Non-pigmented ciliary epithelial cell (primary cell): ENCODE measurements around the gene SLC1A6.
"Not testable (repeated sequence)": the region's sequence is repeated elsewhere in the genome, so short reads cannot be mapped to it uniquely, and the experiment has no call there.

Experiments
- DNase-seq: peaks from one replicate; pipeline ENCODE4 v3.0.0-alpha.2; 2010; ENCODE audit warnings: low read depth

SLC1A6 gene

DNA sequence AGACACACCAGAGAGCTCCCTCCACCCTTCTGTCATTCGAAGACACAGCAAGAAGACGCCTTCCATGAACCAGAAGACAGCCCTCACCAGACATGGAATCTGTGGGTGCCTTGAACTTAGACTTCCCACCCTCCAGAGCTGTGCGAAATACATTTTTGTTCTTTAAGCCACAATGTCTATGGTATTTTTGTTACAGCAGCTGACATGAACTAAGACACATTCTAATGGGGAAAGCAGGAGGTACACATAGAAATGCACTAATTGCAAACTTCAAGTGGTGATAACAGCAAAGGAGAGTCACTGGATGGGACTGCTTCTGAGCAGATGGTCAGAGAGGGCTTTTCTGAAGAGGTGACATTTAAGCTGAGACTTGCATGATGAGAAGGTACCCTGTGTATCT, 22.2 kb downstream of the SLC1A6 start:
- no peak for DNase-seq

DNA sequence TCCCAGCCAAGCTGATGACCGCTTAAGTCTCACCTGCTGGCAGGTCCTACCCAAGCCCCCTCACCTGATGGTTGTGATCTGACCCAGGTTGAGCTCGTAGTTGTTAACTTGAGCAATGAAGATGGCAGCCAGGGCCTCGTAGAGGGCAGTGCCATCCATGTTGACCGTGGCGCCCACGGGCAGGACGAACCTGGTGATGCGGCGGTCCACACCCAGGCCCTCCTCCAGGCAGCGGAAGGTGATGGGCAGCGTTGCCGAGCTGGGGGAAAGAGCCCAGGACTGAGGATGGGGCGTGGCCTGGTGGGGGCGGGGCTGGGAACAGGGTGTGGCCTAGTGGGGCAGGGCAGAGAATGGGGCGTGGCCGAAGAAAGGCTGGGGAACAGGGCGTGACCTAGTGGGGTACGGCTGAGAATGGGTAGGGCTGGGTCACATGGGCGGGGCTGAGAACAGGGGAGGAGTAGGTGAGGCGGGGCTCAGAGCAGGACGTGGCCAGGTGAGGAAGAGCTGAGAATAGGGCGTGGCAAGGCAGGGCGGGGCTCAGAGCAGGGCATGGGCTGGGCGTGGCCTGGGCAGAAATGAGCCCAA, 25.5 kb downstream of the SLC1A6 start:
- no peak for DNase-seq

DNA sequence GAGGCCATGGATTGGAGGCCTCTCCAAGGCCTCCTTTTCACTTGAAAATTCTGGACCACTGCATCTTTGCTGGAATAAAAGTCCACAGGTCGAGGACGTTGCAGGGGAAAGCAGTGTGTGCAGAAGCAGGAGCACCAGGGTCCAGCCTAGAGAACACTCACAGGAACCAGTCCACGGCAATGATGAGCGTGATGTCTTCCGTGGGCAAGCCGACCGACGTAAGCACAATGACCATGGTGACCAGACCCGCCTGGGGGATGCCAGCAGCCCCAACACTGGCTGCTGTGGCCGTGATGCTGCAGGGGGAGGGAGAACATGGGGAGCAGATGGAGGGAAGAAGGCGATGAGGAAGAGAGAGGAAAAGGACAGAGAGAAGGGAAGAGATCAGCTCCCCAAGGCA, 26.9 kb downstream of the SLC1A6 start:
- DNase-seq = no peak

GRCh38 chr19:14950421-14950820, 29.2 kb downstream of the SLC1A6 start:
- no peak for DNase-seq

GRCh38 chr19:14949876-14950275, 29.8 kb downstream of the SLC1A6 start:
- no peak for DNase-seq

DNA sequence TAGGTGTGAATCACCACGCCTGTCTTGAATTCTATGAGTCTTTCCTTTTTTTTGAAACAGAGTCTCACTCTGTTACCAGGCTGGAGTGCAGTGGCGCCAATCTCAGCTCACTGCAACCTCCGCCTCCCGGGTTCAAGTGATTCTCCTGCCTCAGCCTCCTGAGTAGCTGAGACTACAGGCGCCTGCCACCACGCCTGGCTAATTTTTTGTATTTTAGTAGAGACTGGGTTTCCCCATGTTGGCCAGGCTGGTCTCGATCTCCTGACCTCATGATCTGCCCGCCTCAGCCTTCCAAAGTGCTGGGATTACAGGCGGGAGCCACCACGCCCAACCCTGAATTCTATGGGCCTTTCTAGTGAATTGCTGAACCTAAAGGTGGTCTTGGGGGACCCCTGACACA, 30.3 kb downstream of the SLC1A6 start:
- DNase-seq = not testable (repeated sequence)

- DNase-seq = no peak
Measured at GRCh38 chr19:14944456-14944855, 35.2 kb downstream of the SLC1A6 start.

GRCh38 chr19:14943601-14944000, 36.1 kb downstream of the SLC1A6 start:
- DNase-seq = no peak

- DNase-seq = no peak
Measured at GRCh38 chr19:14941189-14941588, 38.5 kb downstream of the SLC1A6 start, which contains the start of gene OR7C2. Gene OR7C2, plus strand, starts transcription at chr19:14941489. Its CDS starts 0 bp downstream, at chr19:14941489.

DNA sequence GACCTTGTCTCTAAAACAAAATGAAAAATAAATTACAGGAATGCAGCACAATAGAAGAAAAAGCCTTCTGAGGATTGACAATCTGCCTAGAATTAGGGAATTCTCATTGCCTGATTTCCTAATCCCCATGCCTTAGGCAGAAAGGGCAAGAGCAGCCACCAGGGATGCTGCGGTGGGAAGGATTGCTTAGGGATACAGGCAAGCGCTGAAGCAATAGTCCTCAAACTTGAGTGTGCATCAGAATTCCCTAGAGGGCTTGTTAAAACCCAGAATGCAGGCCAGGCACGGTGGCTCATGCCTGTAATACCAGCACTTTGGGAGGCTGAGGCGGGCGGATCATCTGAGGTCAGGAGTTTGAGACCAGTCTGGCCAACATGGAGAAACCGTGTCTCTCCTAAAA, 39.4 kb downstream of the SLC1A6 start:
- DNase-seq = no peak

- no peak for DNase-seq
Measured at GRCh38 chr19:14933506-14933905, 46.2 kb downstream of the SLC1A6 start.

GRCh38 chr19:14916848-14917247, 62.8 kb downstream of the SLC1A6 start:
- DNase-seq = no peak

DNA sequence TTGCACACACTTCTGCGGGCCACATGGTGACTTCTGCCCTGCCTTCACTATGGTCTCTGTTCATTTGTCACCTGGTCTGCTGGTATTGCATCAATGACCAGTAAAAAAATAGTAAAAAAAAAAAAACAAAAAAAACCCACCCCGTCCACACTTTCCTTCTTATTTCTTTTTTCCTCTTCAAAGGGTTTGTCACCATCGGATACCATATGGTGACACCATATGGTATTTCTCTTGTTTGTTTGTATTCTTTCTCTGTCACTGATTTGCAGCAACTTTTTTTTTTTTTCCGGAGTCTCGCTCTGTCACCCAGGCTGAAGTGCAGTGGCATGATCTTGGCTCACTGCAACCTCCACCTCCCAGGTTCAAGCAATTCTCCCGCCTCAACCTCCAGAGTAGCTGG, 64.5 kb downstream of the SLC1A6 start:
- no peak for DNase-seq

DNA sequence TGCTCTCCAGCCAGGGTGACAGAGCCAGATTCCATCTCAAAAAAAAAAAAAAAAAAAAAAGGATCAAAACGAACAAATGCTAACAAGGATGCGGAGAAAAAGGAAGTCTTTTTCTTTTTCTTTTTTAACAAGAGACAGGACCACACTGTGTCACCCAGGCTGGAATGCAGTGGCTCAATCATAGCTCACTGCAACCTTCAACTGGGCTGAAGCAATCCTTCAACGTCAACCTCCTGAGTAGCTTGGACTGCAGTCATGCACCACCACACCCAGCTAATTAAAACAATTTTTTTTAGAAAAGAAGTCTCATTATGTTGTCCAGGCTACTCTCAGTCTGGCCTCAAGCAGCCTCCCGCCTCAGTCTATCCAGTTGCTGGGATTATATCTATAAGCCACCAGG, 73.0 kb downstream of the SLC1A6 start:
- no peak for DNase-seq

- no peak for DNase-seq
Measured at GRCh38 chr19:14901675-14902260, 77.9 kb downstream of the SLC1A6 start.
